Motor neuron (in vitro differentiated cells): Measurements from ENCODE around the gene HARBI1. TPM values are rescaled to one million over a fixed set of nuclear protein-coding genes. Genes with fewer than 3 reads are reported as not detected.
"Not testable (repeated sequence)": the region's sequence is repeated elsewhere in the genome, so short reads cannot be mapped to it uniquely, and the experiment has no call there.

ENCODE experiments used
- ATAC-seq, 8 experiments: fragments of 200-7000 bp; cut with Tn5 transposase; replicated peaks in 6 of 8; 2 replicates each; pipeline ENCODE4 v1.8.0; 2021; ENCODE audit warnings: mild to moderate bottlenecking in 8 of 8, moderate library complexity in 8 of 8
- H3K27ac ChIP-seq, 2 donors: fragments of 250-450 bp; sonication (Bioruptor Pico); 2 replicates each; pipeline ENCODE4 v1.9.0; 2021; ENCODE audit warnings: antibody characterized with exemption in 2 of 2, mild to moderate bottlenecking in 2 of 2, moderate library complexity in 1 of 2
- H3K4me1 ChIP-seq, 2 donors: fragments of 250-450 bp; sonication (Bioruptor Pico); replicated peaks in 1 of 2; 2 replicates each; pipeline ENCODE4 v1.6.1; 2021; ENCODE audit warnings: antibody characterized with exemption in 2 of 2, mild to moderate bottlenecking in 2 of 2, moderate library complexity in 1 of 2
- H3K4me3 ChIP-seq, 5 donors: fragments of 250-450 bp; sonication (Bioruptor Pico); 2 replicates each; pipeline ENCODE4 v1.9.0; 2021; ENCODE audit warnings: antibody characterized with exemption in 5 of 5, mild to moderate bottlenecking in 5 of 5, moderate library complexity in 4 of 5
- WGBS, 10 experiments: fragments of 450-650 bp; shearing (Covaris generic); methylation state at CpG; one replicate each; pipeline ENCODE4 v1.0.0; 2022; 5-methylcytosine and 5-hydroxymethylcytosine counted together
- in situ Hi-C, 9 experiments: fragments of 400-800 bp; cut with MboI; loops; one replicate each; pipeline ENCODE4 v1.15.0; 2021; ENCODE audit warnings: low sequenced_read_pairs in 9 of 9, low pct_unique_long_range_greater_than_20kb in 2 of 9; ENCODE audit not compliant: unreplicated experiment in 9 of 9
- total RNA-seq, 8 experiments: library from RNA; unstranded; fragments of 300-600 nt; gene quantifications; 2 replicates each; pipeline versions ENCODE4 v1.2.3 to v1.2.4, GENCODE V29; 2022

The HARBI1 gene
- total RNA-seq, 8 experiments from 2014 or later: 3.9 to 9.8 (median 7.7) TPM

DNA sequence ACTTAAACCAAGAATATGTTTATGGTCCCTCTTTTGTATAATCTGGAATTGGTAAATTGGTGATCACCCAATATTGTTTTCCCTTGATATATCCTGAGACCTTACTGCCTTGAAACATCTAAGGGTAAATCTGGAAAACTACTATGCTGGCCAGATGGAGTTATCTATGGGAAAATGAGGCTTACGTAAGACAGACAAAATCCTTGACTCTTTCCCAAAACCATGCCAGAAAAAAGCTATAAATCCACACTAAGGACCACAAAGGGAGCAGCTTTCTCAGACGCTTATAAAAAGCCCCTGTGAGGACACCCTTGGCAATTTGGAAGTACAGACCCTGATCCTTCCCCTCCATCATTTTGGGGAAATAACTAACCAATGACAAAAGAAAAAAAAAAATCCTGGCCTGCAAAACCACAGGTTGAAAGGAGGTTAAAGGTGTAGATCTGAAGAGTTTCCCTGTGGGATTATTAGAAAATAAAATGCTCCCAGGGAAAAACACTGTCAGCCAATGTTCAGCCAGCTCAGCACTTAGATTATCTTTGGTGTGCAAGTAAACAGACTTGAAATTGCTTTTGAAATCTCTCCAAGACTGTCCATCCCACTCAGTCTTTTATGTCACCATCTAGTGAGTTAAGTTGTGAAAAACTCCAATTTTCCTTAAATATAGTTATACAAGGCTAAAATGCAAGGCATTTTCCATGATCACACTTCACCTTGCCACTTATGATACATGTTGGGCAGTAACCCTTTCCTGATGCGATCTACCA lies 16.6 kb downstream of the HARBI1 start:
- ATAC-seq: no peak
- Histone ChIP-seq H3K4me1 (no peaks in the 10 kb centered on the region), H3K27ac (no peak overlapping the region), H3K4me3 (no peak overlapping the region)
- 42 to 100% (median 82%) methylated on average over 1 to 3 of the region's 3 CpGs for WGBS, 10 experiments
- in situ Hi-C loops: no loop called here

- Histone ChIP-seq H3K27ac (no peak overlapping the region), H3K4me3 (no peak overlapping the region), H3K4me1 (no peaks in the 10 kb centered on the region)
- 51 to 93% (median 88%) methylated on average over 5 to 8 of the region's 8 CpGs for WGBS, 10 experiments
- in situ Hi-C loops: no loop called here
- peak in 1 of 8 experiments; percentile 43 for ATAC-seq
These were observed 17.5 kb downstream of the HARBI1 start for GRCh38 chr11:46599340-46600193.

- WGBS, 10 experiments: 61 to 100% (median 81%) methylated on average over 1 to 6 of the region's 6 CpGs; no CpG with 5 or more reads in 1 of the 10 experiments
- Histone ChIP-seq H3K4me1 (peaks cover under 1 to 3% of the 10 kb centered on the region in 2 donors), H3K4me3 (no peak overlapping the region), H3K27ac (no peak overlapping the region)
- ATAC-seq: no peak
- in situ Hi-C loops: no loop called here
These were observed 19.3 kb downstream of the HARBI1 start for GRCh38 chr11:46597609-46598219.

GRCh38 chr11:46597155-46597554 lies 19.9 kb downstream of the HARBI1 start:
- Histone ChIP-seq H3K27ac (no peak overlapping the region), H3K4me3 (no peak overlapping the region), H3K4me1 (peaks cover 5 to 9% of the 10 kb centered on the region in 2 donors)
- in situ Hi-C loops: no loop called here
- WGBS, 10 experiments: 83 to 100% (median 100%) methylated on average over 1 of the region's 1 CpG; no CpG with 5 or more reads in 7 of the 10 experiments
- no peak for ATAC-seq

DNA sequence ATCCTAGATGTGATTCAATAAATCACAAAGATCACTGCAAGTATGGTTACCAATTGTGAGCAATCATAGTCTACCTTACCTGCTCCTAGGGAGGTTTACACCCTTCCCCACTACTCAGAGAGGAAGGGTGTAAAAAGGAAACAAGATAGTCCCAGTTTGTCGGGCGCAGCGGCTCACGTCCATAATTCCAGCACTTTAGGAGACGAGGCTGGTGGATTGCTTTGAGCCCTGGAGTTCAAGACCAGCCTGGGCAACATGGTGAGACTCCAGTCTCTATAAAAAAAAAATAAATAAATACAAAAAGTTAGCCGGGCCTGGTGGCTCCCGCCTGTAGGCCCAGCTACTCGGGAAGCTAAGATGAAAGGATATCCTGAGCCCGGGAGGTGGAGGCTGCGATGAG lies 22.2 kb downstream of the HARBI1 start:
- Histone ChIP-seq H3K4me3 (no peak overlapping the region), H3K4me1 (peaks cover 5 to 17% of the 10 kb centered on the region in 2 donors), H3K27ac (no peak overlapping the region)
- ATAC-seq: no peak
- 87 to 100% (median 90%) methylated on average over 1 to 9 of the region's 10 CpGs; no CpG with 5 or more reads in 3 of the 10 experiments for WGBS, 10 experiments
- in situ Hi-C loops: no loop called here

- in situ Hi-C loops: no loop called here
- WGBS, 10 experiments: 20 to 69% (median 42%) methylated on average over 2 to 3 of the region's 3 CpGs; no CpG with 5 or more reads in 1 of the 10 experiments
- ATAC-seq: no peak
These were observed 22.7 kb downstream of the HARBI1 start for GRCh38 chr11:46594374-46594700.

GRCh38 chr11:46593550-46594373 lies 23.3 kb downstream of the HARBI1 start, which contains the start of gene AMBRA1:
TSS of gene AMBRA1 (minus strand) at chr11:46594023. CDS start at chr11:46548380, 45,643 bp downstream.
- 0 to 20% (median 5%) methylated on average over 1 to 27 of the region's 54 CpGs; no CpG with 5 or more reads in 1 of the 10 experiments for WGBS, 10 experiments
- in situ Hi-C loops: no loop called here
- Histone ChIP-seq H3K4me1 (peaks cover 5 to 17% of the 10 kb centered on the region in 2 donors), H3K4me3 (peak within 1 kb of the TSS; percentile 67 to 87 (median 73)), H3K27ac (peak within 1 kb of the TSS; percentile 67 to 82)
- ATAC-seq: peak; percentile 84 to 95 (median 92)

More at GRCh38 chr11:46594374-46594700, 22.7 kb downstream of the HARBI1 start:
- peak overlapping the region in 1 of 2 donors; percentile 40 for H3K27ac ChIP-seq
- H3K4me3 ChIP-seq: peak overlapping the region; percentile 67 to 87 (median 73)
- H3K4me1 ChIP-seq: peaks cover 5 to 17% of the 10 kb centered on the region in 2 donors

- peak in 1 of 8 experiments; percentile 20 for ATAC-seq
- peaks cover 5 to 17% of the 10 kb centered on the region in 2 donors for H3K4me1 ChIP-seq
- 21 to 98% (median 83%) methylated on average over 1 to 9 of the region's 11 CpGs; no CpG with 5 or more reads in 1 of the 10 experiments for WGBS, 10 experiments
- no peak overlapping the region for H3K27ac ChIP-seq
- in situ Hi-C loops: no loop called here
- no peak overlapping the region for H3K4me3 ChIP-seq
These were observed 26.1 kb downstream of the HARBI1 start for GRCh38 chr11:46590740-46591605.

- no peak overlapping the region for H3K4me3 ChIP-seq
- H3K4me1 ChIP-seq: peaks cover 5 to 17% of the 10 kb centered on the region in 2 donors
- in situ Hi-C loops: no loop called here
- no peak overlapping the region for H3K27ac ChIP-seq
- no peak for ATAC-seq
These were observed 28.1 kb downstream of the HARBI1 start for GRCh38 chr11:46588915-46589314.

DNA sequence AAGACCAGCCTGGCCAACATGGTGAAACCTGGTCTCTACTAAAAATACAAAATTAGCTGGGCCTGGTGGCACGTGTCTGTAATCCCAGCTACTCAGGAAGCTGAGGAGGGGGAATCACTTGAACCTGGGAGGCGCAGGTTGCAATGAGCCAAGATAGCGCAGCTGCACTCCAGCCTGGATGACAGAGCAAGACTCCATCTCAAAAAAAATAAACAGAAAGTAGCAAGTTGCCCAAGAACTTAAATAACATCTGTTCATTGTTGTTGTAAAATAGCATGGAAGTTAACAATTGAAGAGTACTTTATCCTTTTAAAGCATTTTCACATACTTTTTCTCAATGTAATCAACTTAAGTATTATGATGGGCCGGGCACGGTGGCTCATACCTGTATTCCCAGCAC lies 28.9 kb downstream of the HARBI1 start:
- WGBS, 10 experiments: 70 to 100% (median 94%) methylated on average over 1 to 5 of the region's 5 CpGs; no CpG with 5 or more reads in 1 of the 10 experiments
- Histone ChIP-seq H3K4me1 (peaks cover 5 to 17% of the 10 kb centered on the region in 2 donors), H3K27ac (no peak overlapping the region), H3K4me3 (no peak overlapping the region)
- ATAC-seq: no peak
- in situ Hi-C loops: no loop called here

- no CpG with 5 or more reads among the region's 1 CpG for WGBS, 10 experiments
- H3K27ac ChIP-seq, in situ Hi-C loops, ATAC-seq, H3K4me3 ChIP-seq, H3K4me1 ChIP-seq: not testable (repeated sequence)
These were observed 33.5 kb downstream of the HARBI1 start for GRCh38 chr11:46583513-46583912.
